HG02973 (cell line): ENCODE results near the gene CASZ1.

Experiments used
- ATAC-seq: cut with Tn5 transposase; IDR thresholded peaks from one replicate; pipeline ENCODE4 v1.9.1; 2021; ENCODE audit warnings: moderate library complexity; ENCODE audit not compliant: unreplicated experiment

Gene CASZ1

GRCh38 chr1:10755970-10756521, 40.4 kb downstream of the CASZ1 start:
- ATAC-seq, result no peak

- ATAC-seq, result no peak
Measured at GRCh38 chr1:10754568-10755329, 41.7 kb downstream of the CASZ1 start.

- no peak for ATAC-seq
Measured at GRCh38 chr1:10753299-10753698, 43.1 kb downstream of the CASZ1 start.

GRCh38 chr1:10751561-10752085, 44.8 kb downstream of the CASZ1 start:
- no peak for ATAC-seq

- no peak for ATAC-seq
Measured at GRCh38 chr1:10751160-10751559, 45.3 kb downstream of the CASZ1 start.

GRCh38 chr1:10745886-10746455, 50.5 kb downstream of the CASZ1 start:
- ATAC-seq, result no peak

- ATAC-seq, result no peak
Measured at GRCh38 chr1:10745383-10745782, 51.1 kb downstream of the CASZ1 start.

- ATAC-seq, result no peak
Measured at GRCh38 chr1:10744654-10745238, 51.7 kb downstream of the CASZ1 start.

GRCh38 chr1:10744029-10744428, 52.4 kb downstream of the CASZ1 start:
- no peak for ATAC-seq

- ATAC-seq, result no peak
Measured at GRCh38 chr1:10741696-10742095, 54.8 kb downstream of the CASZ1 start.

GRCh38 chr1:10740123-10740522, 56.3 kb downstream of the CASZ1 start:
- ATAC-seq, result no peak

- no peak for ATAC-seq
Measured at GRCh38 chr1:10739589-10739988, 56.9 kb downstream of the CASZ1 start.

- no peak for ATAC-seq
Measured at GRCh38 chr1:10738061-10739058, 58.1 kb downstream of the CASZ1 start.

- ATAC-seq, result no peak
Measured at GRCh38 chr1:10737651-10738050, 58.8 kb downstream of the CASZ1 start.

- no peak for ATAC-seq
Measured at GRCh38 chr1:10736634-10737586, 59.5 kb downstream of the CASZ1 start.

GRCh38 chr1:10735563-10736305, 60.7 kb downstream of the CASZ1 start:
- no peak for ATAC-seq

- no peak for ATAC-seq
Measured at GRCh38 chr1:10734962-10735544, 61.4 kb downstream of the CASZ1 start.

- ATAC-seq, result no peak
Measured at GRCh38 chr1:10734375-10734774, 62.1 kb downstream of the CASZ1 start.
